B cell (primary cell): ENCODE data around the gene TLR3.

ENCODE experiments used
- CTCF ChIP-seq: fragments of 200-600 bp; IDR thresholded peaks from one replicate; pipeline ENCODE4 v1.8.0; 2022; ENCODE audit warnings: antibody characterized with exemption, mild to moderate bottlenecking
- EZH2 ChIP-seq: IDR thresholded peaks from 2 replicates; pipeline ENCODE4 v1.6.1; 2012; ENCODE audit warnings: borderline replicate concordance, low read depth, mild to moderate bottlenecking, moderate library complexity, low read length; ENCODE audit not compliant: insufficient read depth, poor library complexity, severe bottlenecking

- TF ChIP-seq CTCF (no peak), EZH2 (no peak)
Measured at GRCh38 chr4:186088523-186088922, 19.6 kb downstream of the TLR3 start.
